HL-60 (cell line): ENCODE results near the gene CFAP43.
"Not testable (repeated sequence)": the region's sequence is repeated elsewhere in the genome, so short reads cannot be mapped to it uniquely, and the experiment has no call there.

Experiments used
- DNase-seq, 2 experiments: peaks; one replicate each; pipeline ENCODE4 v3.0.0-alpha.2; 2010 to 2020; ENCODE audit warnings: low read depth in 1 of 2, low spot score in 1 of 2
- H3K27ac ChIP-seq: fragments of 250-450 bp; sonication (Bioruptor Pico); replicated peaks from 2 replicates; pipeline ENCODE4 v1.5.1; 2020; ENCODE audit warnings: mild to moderate bottlenecking, moderate library complexity
- H3K27me3 ChIP-seq: fragments of 250-450 bp; sonication (Bioruptor Pico); 2 replicates; pipeline ENCODE4 v1.5.1; 2021; ENCODE audit warnings: mild to moderate bottlenecking, moderate library complexity; ENCODE audit not compliant: insufficient read depth, poor library complexity, severe bottlenecking
- H3K4me3 ChIP-seq: replicated peaks from 2 replicates; pipeline ENCODE4 v1.5.1; 2011; ENCODE audit warnings: mild to moderate bottlenecking, control low read depth, low read length; ENCODE audit not compliant: insufficient read depth
- GABPA ChIP-seq: IDR thresholded peaks from 2 replicates; pipeline ENCODE4 v1.6.1; 2012; ENCODE audit warnings: low read depth
- POLR2AphosphoS5 ChIP-seq: IDR thresholded peaks from 2 replicates; pipeline ENCODE4 v1.6.1; 2012; ENCODE audit warnings: low read depth
- SPI1 ChIP-seq: IDR thresholded peaks from 2 replicates; pipeline ENCODE4 v1.6.1; 2012; ENCODE audit warnings: low read depth, mild to moderate bottlenecking, borderline replicate concordance
- TF ChIP-seq, protein P1 (sequence below): IDR thresholded peaks from 2 replicates; pipeline ENCODE4 v1.6.1; 2012; ENCODE audit warnings: low read depth; ENCODE audit not compliant: insufficient replicate concordance
- TF ChIP-seq, protein P2 (sequence below): IDR thresholded peaks from one replicate; pipeline ENCODE4 v1.5.1; 2011; ENCODE audit warnings: low read length, control low read depth, inconsistent platforms; ENCODE audit not compliant: insufficient read depth

The CFAP43 gene

DNA sequence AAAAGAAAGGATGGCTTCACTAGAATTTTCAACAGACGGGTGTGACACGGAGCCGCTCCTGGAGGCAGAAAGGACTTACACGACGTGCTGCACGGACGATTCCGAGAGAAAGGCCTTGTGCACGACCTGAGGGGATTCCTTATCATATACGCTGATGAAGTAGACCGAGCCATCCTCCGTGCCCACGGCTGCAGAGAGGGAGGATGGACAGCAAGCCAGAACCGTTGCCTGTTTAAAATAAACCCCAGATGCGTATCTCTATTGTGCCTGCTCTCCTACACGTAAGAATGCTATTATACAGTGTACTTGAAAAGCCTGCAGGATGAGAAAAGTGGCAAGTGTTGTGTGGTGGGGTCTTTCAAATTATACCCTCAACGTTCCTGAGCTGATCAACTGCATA, 38.4 kb downstream of the CFAP43 start:
- Histone ChIP-seq H3K27me3 (peaks cover 10% of the 10 kb centered on the region), H3K27ac (no peak overlapping the region), H3K4me3 (no peak overlapping the region)
- no peak for DNase-seq
- TF ChIP-seq, protein P1, sequence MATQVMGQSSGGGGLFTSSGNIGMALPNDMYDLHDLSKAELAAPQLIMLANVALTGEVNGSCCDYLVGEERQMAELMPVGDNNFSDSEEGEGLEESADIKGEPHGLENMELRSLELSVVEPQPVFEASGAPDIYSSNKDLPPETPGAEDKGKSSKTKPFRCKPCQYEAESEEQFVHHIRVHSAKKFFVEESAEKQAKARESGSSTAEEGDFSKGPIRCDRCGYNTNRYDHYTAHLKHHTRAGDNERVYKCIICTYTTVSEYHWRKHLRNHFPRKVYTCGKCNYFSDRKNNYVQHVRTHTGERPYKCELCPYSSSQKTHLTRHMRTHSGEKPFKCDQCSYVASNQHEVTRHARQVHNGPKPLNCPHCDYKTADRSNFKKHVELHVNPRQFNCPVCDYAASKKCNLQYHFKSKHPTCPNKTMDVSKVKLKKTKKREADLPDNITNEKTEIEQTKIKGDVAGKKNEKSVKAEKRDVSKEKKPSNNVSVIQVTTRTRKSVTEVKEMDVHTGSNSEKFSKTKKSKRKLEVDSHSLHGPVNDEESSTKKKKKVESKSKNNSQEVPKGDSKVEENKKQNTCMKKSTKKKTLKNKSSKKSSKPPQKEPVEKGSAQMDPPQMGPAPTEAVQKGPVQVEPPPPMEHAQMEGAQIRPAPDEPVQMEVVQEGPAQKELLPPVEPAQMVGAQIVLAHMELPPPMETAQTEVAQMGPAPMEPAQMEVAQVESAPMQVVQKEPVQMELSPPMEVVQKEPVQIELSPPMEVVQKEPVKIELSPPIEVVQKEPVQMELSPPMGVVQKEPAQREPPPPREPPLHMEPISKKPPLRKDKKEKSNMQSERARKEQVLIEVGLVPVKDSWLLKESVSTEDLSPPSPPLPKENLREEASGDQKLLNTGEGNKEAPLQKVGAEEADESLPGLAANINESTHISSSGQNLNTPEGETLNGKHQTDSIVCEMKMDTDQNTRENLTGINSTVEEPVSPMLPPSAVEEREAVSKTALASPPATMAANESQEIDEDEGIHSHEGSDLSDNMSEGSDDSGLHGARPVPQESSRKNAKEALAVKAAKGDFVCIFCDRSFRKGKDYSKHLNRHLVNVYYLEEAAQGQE = no peak
- TF ChIP-seq POLR2AphosphoS5 (no peak), SPI1 (no peak), GABPA (no peak)
- TF ChIP-seq, protein P2, sequence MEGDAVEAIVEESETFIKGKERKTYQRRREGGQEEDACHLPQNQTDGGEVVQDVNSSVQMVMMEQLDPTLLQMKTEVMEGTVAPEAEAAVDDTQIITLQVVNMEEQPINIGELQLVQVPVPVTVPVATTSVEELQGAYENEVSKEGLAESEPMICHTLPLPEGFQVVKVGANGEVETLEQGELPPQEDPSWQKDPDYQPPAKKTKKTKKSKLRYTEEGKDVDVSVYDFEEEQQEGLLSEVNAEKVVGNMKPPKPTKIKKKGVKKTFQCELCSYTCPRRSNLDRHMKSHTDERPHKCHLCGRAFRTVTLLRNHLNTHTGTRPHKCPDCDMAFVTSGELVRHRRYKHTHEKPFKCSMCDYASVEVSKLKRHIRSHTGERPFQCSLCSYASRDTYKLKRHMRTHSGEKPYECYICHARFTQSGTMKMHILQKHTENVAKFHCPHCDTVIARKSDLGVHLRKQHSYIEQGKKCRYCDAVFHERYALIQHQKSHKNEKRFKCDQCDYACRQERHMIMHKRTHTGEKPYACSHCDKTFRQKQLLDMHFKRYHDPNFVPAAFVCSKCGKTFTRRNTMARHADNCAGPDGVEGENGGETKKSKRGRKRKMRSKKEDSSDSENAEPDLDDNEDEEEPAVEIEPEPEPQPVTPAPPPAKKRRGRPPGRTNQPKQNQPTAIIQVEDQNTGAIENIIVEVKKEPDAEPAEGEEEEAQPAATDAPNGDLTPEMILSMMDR = no peak

DNA sequence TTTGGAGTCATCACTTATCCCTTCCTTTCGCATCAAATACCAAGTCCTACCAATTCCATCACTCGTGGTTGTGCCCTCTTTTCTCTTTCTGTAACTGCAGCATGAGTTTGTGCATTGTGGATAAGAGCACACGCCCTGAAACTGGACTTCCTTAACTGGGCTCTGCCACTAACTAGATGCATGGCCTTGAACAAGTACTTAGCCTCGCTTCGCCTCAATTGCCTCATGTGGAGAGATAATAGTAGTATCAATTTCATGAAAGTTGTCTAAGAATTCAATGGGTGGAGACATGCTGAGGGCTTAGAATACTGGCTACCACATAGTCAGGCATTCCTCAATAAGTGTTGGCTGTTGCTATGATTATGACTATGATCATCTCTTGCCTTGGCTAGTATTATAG, 41.5 kb downstream of the CFAP43 start:
- no peak for DNase-seq
- Histone ChIP-seq H3K27me3 (peaks cover 10% of the 10 kb centered on the region), H3K4me3 (no peak overlapping the region), H3K27ac (no peak overlapping the region)
- TF ChIP-seq, protein P1 = no peak
- TF ChIP-seq POLR2AphosphoS5 (no peak), SPI1 (no peak), GABPA (no peak)
- TF ChIP-seq, protein P2 = no peak

DNA sequence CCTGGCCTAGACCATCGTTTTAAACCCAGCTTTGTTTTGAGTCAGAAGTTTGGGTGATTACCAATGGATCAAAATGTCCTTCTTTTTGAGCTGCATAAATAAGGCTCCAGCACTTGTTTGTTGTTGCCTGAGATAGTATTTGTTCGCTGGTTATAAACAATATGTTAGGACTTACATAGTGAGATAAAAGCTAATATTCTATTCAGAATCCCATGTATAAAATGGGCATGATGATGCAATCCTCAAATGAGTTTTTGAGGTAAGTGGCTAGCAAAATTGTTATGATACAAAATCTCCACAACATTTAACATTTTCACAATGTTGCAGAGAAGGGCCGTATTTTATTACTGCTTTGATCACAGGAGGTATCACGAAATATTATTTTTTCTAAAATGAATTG, 48.5 kb downstream of the CFAP43 start:
- no peak for DNase-seq
- H3K4me3 ChIP-seq = no peak overlapping the region
- peaks cover 8% of the 10 kb centered on the region for H3K27me3 ChIP-seq
- TF ChIP-seq, protein P1 = no peak
- TF ChIP-seq, protein P2 = no peak
- TF ChIP-seq SPI1 (no peak), POLR2AphosphoS5 (no peak)
- H3K27ac ChIP-seq = no peak overlapping the region

DNA sequence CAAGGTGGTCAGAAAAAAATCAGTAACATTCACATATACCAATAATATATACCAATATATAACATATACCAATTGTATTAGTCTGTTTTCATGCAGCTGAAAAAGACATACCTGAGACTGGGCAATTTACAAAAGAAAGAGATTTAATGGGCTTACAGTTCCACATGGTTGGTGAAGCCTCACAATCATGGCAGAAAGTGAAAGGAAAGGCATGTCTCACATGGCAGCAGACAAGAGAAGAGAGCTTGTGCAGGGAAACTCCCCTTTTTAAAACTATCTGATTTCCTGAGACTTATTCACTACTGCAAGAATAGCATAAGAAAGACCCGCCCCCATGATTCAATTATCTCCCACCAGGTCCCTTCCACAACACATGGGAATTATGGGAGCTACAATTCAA, 58.0 kb downstream of the CFAP43 start:
- H3K4me3 ChIP-seq, H3K27me3 ChIP-seq, H3K27ac ChIP-seq, DNase-seq: not testable (repeated sequence)
